ENCODE measurements around the gene PFKL. TPM values are rescaled to one million over a fixed set of nuclear protein-coding genes. Genes with fewer than 3 reads are reported as not detected.

Gene PFKL
- total RNA-seq, 4 donors from 2014 or later = 68.5 to 103 (median 96.8) TPM

DNA sequence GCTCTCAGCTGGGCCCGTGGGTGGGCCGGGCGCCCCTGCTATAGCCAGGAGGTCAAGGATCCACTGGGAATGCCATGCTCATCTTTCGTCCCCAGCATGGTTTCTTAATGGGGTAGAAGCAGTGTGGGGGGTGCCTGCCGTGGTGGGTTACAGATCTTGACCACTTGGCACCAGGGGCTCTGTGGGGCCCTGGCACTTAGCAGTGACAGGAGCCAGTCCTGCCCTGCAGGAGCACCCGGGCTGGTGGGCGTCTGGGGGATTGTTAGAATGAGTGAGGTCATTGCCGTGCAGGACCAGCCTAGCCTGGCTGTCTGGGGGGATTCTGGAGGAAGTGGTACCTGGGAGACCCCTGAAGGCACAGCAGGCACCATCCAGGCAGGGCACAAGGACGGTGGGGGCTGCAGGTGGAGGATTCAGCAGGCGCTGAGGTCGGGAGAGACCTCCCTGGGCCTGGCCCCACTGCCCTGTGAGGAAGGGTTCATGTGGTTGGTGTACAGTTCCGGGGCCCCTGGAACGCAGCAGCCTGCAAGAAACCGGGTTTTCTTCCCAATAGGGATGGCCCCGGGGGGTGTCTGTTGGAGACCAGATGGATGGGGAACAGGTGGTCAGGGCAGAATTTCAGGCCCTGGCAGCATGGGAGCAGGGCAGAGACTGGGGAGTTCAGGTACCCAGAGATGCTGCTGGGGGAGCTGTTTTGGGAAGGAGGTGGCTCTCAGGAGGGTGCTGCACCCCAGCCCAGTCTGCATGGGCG lies 9.4 kb upstream of the PFKL start:
- Histone ChIP-seq H3K36me3 (no peaks in the 10 kb centered on the region), H3K27ac (no peak overlapping the region), H3K27me3 (no peaks in the 10 kb centered on the region), H3K9me3 (no peaks in the 10 kb centered on the region), H3K4me3 (replicated peaks in 1 of 3) (no peak overlapping the region), H3K4me1 (peaks cover 0 to 15% of the 10 kb centered on the region in 2 donors)
- WGBS, 2 donors = 83 to 87% methylated on average over 7 to 15 of the region's 16 CpGs
- no peak for TF ChIP-seq POLR2A (IDR thresholded peaks at IDR 0.05)
- TF ChIP-seq, protein P1, sequence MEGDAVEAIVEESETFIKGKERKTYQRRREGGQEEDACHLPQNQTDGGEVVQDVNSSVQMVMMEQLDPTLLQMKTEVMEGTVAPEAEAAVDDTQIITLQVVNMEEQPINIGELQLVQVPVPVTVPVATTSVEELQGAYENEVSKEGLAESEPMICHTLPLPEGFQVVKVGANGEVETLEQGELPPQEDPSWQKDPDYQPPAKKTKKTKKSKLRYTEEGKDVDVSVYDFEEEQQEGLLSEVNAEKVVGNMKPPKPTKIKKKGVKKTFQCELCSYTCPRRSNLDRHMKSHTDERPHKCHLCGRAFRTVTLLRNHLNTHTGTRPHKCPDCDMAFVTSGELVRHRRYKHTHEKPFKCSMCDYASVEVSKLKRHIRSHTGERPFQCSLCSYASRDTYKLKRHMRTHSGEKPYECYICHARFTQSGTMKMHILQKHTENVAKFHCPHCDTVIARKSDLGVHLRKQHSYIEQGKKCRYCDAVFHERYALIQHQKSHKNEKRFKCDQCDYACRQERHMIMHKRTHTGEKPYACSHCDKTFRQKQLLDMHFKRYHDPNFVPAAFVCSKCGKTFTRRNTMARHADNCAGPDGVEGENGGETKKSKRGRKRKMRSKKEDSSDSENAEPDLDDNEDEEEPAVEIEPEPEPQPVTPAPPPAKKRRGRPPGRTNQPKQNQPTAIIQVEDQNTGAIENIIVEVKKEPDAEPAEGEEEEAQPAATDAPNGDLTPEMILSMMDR (IDR thresholded peaks at IDR 0.05) = no peak
- DNase-seq = no peak
- intact Hi-C loops (cut with DNase I) = no loop called here

DNA sequence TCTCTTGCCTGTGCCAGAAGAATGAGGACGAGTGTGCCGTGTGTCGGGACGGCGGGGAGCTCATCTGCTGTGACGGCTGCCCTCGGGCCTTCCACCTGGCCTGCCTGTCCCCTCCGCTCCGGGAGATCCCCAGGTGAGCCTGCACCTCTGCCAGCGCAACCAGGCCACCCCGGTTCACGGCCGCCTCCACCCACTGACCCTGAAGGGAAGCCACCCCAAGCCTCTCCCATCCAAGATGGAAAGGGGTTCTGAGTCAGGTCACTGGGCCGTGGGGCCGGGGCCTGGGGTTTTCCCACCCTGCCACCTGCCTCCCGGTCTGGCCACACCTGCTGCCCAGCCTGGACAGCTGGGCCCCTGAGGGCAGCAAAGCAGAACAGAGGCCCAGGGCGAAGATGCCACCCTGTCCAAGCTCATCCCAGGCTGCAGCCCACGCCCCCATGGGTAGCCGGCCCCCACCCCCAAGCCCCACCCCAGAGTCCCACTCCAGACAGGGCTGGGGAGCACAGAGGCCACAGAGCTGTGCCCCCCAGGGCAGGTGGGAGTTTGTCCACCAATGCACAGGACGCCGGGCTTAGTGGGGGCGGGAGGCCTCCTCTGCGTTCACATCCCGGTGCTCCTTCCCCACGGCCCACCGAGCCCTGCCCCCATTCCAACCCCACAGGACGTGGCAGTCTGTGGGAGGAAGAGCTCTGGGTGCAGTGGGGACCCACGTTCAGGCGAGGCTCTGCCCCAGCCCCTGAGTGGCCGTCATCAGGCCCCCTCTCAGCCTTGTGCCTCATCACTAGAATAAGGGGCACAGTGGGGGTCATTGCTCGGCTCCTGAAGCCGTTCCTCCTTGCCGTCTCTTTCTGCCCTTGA lies 8.5 kb upstream of the PFKL start:
- intact Hi-C loops (cut with DNase I) = no loop called here
- Histone ChIP-seq H3K27me3 (no peaks in the 10 kb centered on the region), H3K4me3 (replicated peaks in 1 of 3) (no peak overlapping the region), H3K36me3 (no peaks in the 10 kb centered on the region), H3K9me3 (no peaks in the 10 kb centered on the region), H3K27ac (no peak overlapping the region), H3K4me1 (peaks cover 0 to 10% of the 10 kb centered on the region in 2 donors)
- DNase-seq = no peak
- TF ChIP-seq, protein P1 (IDR thresholded peaks at IDR 0.05) = no peak
- TF ChIP-seq POLR2A (IDR thresholded peaks at IDR 0.05) = no peak
- WGBS, 2 donors = 83 to 91% methylated on average over 6 to 20 of the region's 33 CpGs

DNA sequence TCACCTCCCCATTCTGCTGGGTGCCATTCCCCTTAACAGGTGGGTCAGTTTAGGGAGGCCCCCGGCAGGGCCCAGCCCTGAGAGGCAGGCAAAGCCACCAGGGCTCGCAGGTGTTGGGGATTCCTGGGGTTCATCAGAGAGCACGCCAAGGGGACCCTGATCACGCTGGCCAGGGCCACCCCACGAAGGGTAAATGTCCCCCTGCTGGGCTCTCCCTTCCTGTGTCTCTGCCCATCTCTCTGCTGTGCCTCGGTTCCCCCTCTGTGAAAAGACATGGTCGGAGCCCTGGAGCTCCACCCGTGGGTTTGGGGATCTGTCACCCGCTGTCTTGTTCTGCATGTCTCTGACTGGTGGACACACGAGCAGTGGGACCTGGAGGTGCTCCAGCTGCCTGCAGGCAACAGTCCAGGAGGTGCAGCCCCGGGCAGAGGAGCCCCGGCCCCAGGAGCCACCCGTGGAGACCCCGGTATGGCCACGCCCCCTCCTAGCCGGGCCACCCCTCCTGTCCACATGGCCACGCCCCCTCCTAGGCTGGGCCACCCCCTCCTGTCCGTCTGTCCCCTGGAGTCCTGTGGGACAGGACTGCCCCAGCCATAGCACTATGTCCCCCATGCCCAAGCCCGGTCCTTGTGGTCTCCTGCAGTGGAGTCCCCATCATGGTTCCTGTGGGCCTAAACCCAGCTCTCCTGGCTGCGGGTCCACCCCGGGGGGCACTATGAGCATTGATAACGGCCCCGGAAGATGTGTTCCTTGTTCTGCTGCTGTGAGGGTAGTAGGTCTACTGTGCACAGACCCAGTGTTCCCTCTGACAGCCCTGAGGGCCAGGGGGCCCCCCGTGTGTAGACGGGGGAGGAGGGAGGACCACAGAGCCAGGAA lies 7.7 kb upstream of the PFKL start:
- 59 to 64% methylated on average over 10 to 21 of the region's 25 CpGs for WGBS, 2 donors
- Histone ChIP-seq H3K27ac (no peak overlapping the region), H3K4me3 (replicated peaks in 1 of 3) (no peak overlapping the region), H3K9me3 (no peaks in the 10 kb centered on the region), H3K36me3 (no peaks in the 10 kb centered on the region), H3K4me1 (peaks cover 0 to 10% of the 10 kb centered on the region in 2 donors), H3K27me3 (no peaks in the 10 kb centered on the region)
- intact Hi-C loops (cut with DNase I) = no loop called here
- no peak for DNase-seq
- no peak for TF ChIP-seq POLR2A (IDR thresholded peaks at IDR 0.05)
- TF ChIP-seq, protein P1 (IDR thresholded peaks at IDR 0.05) = no peak

DNA sequence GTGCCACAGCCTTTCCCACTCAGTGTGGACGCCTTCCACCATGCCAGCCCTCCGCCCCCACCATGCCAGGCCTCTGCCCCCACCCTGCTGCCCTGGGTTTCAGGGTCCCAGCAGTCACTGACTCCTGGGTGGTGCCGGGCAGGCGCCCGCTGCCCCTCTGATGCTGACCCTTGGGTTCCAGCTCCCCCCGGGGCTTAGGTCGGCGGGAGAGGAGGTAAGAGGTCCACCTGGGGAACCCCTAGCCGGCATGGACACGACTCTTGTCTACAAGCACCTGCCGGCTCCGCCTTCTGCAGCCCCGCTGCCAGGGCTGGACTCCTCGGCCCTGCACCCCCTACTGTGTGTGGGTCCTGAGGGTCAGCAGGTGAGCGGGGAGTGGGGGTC lies 7.0 kb upstream of the PFKL start:
- no peaks in the 10 kb centered on the region for H3K36me3 ChIP-seq
- no peaks in the 10 kb centered on the region for H3K9me3 ChIP-seq
- H3K4me3 ChIP-seq (replicated peaks in 1 of 3) = no peak overlapping the region
- TF ChIP-seq, protein P1 (IDR thresholded peaks at IDR 0.05) = no peak
- no peak for TF ChIP-seq POLR2A (IDR thresholded peaks at IDR 0.05)
- no peaks in the 10 kb centered on the region for H3K27me3 ChIP-seq
- WGBS, 2 donors = 83 to 88% methylated on average over 2 to 3 of the region's 15 CpGs
- DNase-seq = no peak
- intact Hi-C loops (cut with DNase I) = no loop called here
- H3K27ac ChIP-seq = no peak overlapping the region
- H3K4me1 ChIP-seq = peaks cover 0 to 16% of the 10 kb centered on the region in 2 donors

Data from thyroid gland (tissue), 4 donors.